GM12878 (cell line): ENCODE results near the gene BATF3. TPM values are rescaled to one million over a fixed set of nuclear protein-coding genes. Genes with fewer than 3 reads are reported as not detected.

Experiments
- ATAC-seq: fragments of 200-7000 bp; cut with Tn5 transposase; 3 replicates; pipeline ENCODE4 v1.9.1; 2020; ENCODE audit warnings: mild to moderate bottlenecking, moderate library complexity
- BruUV-seq: library from RNA; stranded (reverse); fragments of 400-500 nt; replicated peaks from 2 replicates; lab custom pipeline; 2021; lab: Mats Ljungman, UMichigan
- CTCF ChIA-PET: fragments of 300-600 bp; sonication (Branson Sonifier 250); formaldehyde crosslinking; extraction: SDS; loops from one replicate; lab custom pipeline; 2021; ENCODE audit warnings: inconsistent platforms; lab: Yijun Ruan, JAX
- POLR2A ChIA-PET: fragments of 350-600 bp; formaldehyde crosslinking; extraction: SDS; loops from one replicate; lab custom pipeline; 2021; ENCODE audit warnings: inconsistent platforms; lab: Charles Lee
- RAD21 ChIA-PET: fragments of 300-600 bp; sonication (Branson Sonifier 250); formaldehyde crosslinking; loops from one replicate; lab custom pipeline; 2023; ENCODE audit warnings: antibody characterized with exemption; ENCODE audit not compliant: unreplicated experiment; lab: Charles Lee
- SMC1A ChIA-PET: fragments of 300-600 bp; sonication (Branson Sonifier 250); formaldehyde crosslinking; loops from one replicate; lab custom pipeline; 2023; ENCODE audit not compliant: unreplicated experiment, uncharacterized antibody; lab: Charles Lee
- DNase-seq: peaks from one replicate; pipeline ENCODE4 v3.0.0-alpha.2; 2011; ENCODE audit warnings: low read depth, low spot score
- FAIRE-seq: peaks from 3 replicates; lab custom pipeline; 2011; peaks lifted over from hg19 to GRCh38; lab: Jason Lieb, UNC
- H2AFZ ChIP-seq: 2 replicates; pipeline ENCODE4 v1.6.0; 2011; ENCODE audit warnings: low read depth, low read length, control low read depth; ENCODE audit not compliant: control insufficient read depth
- H3K27ac ChIP-seq: 2 replicates; pipeline ENCODE4 v1.5.1; 2011; ENCODE audit warnings: control low read depth; ENCODE audit not compliant: control insufficient read depth, insufficient read depth
- H3K27me3 ChIP-seq, 2 experiments: replicated peaks in 1 of 2; 2 replicates each; pipeline versions ENCODE4 v1.6.0 to v1.6.1; 2011; ENCODE audit warnings: low read length in 1 of 2; ENCODE audit not compliant: control insufficient read depth in 2 of 2, insufficient read depth in 2 of 2
- H3K36me3 ChIP-seq, 2 experiments: 2 replicates each; pipeline ENCODE4 v1.5.1; 2011; ENCODE audit warnings: low read length in 1 of 2; ENCODE audit not compliant: control insufficient read depth in 2 of 2, insufficient read depth in 2 of 2
- H3K4me1 ChIP-seq: 2 replicates; pipeline ENCODE4 v1.6.1; 2011; ENCODE audit warnings: mild to moderate bottlenecking, low read length, moderate library complexity, mixed read lengths; ENCODE audit not compliant: control insufficient read depth, insufficient read depth
- H3K4me2 ChIP-seq: 2 replicates; pipeline ENCODE4 v1.6.0; 2011; ENCODE audit warnings: control low read depth; ENCODE audit not compliant: control insufficient read depth, insufficient read depth
- H3K4me3 ChIP-seq: fragments of 200-600 bp; sonication (generic); 2 replicates; pipeline ENCODE4 v1.5.1; 2016
- H3K79me2 ChIP-seq: 2 replicates; pipeline ENCODE4 v1.6.0; 2011; ENCODE audit warnings: low read length; ENCODE audit not compliant: control insufficient read depth, insufficient read depth
- H3K9ac ChIP-seq: 2 replicates; pipeline ENCODE4 v1.8.0; 2011; ENCODE audit warnings: low read length, control low read depth, mixed read lengths; ENCODE audit not compliant: control insufficient read depth, insufficient read depth
- H3K9me3 ChIP-seq: replicated peaks from 3 replicates; pipeline ENCODE4 v1.5.1; 2011; ENCODE audit warnings: mild to moderate bottlenecking, low read length; ENCODE audit not compliant: control insufficient read depth, insufficient read depth
- H4K20me1 ChIP-seq: 2 replicates; pipeline ENCODE4 v1.6.0; 2011; ENCODE audit not compliant: control insufficient read depth, insufficient read depth
- CUX1 ChIP-seq: IDR thresholded peaks from 2 replicates; pipeline ENCODE4 v1.6.1; 2012; ENCODE audit warnings: improper control_type of control experiment, low read depth, low read length; ENCODE audit not compliant: insufficient replicate concordance
- IKZF1 ChIP-seq: fragments of 450-650 bp; conservative IDR thresholded peaks from 2 replicates; pipeline ENCODE4 v1.6.1; 2017; ENCODE audit warnings: antibody characterized with exemption, mild to moderate bottlenecking
- KDM1A ChIP-seq: fragments of 200-600 bp; sonication (generic); IDR thresholded peaks from 2 replicates; pipeline ENCODE4 v1.6.1; 2016; ENCODE audit warnings: borderline replicate concordance
- PAX8 ChIP-seq: fragments of 450-650 bp; IDR thresholded peaks from 2 replicates; pipeline ENCODE4 v1.6.1; 2017; ENCODE audit warnings: mild to moderate bottlenecking, moderate library complexity
- ZNF384 ChIP-seq: IDR thresholded peaks from 2 replicates; pipeline ENCODE4 v1.6.1; 2012; ENCODE audit warnings: low read depth, mild to moderate bottlenecking, low read length, improper control_type of control experiment, borderline replicate concordance
- WGBS: methylation state at CpG from one replicate; pipeline ENCODE4 v1.1.6; 2016; ENCODE audit warnings: low lambda C conversion rate; ENCODE audit not compliant: insufficient replicate concordance, insufficient coverage; ENCODE audit errors: missing lambda C conversion rate; 5-methylcytosine and 5-hydroxymethylcytosine counted together
- in situ Hi-C: fragments of 300-500 bp; cut with MboI; formaldehyde crosslinking; loops from 9 replicates; pipeline ENCODE4 v1.14.3; 2018; ENCODE audit warnings: mixed read lengths
- intact Hi-C: fragments of 100-400 bp; cut with micrococcal nuclease; formaldehyde crosslinking; loops from one replicate; pipeline ENCODE4 v1.14.2; 2022; ENCODE audit not compliant: unreplicated experiment
- polyA plus RNA-seq, 11 experiments: library from polyadenylated mRNA; depleted of rRNA in 4 of 11; unstranded in 6 of 11; stranded (reverse) in 5 of 11; fragments of >200 nt; fragmentation: Nextera tagmentation in 4 of 11; fragmentation: Illumina TruSeq in 1 of 11; extraction: Ambion mirVana in 4 of 11; extraction: Trizol in 1 of 11; gene quantifications; 1 replicate in 1 of 11; 2 replicates in 10 of 11; pipeline versions ENCODE4 v1.2.1 to v1.2.3, GENCODE V29; 2011 to 2016; ENCODE audit warnings: inconsistent platforms in 2 of 11, missing spikeins in 2 of 11, low read depth in 1 of 11
- total RNA-seq, 4 experiments: library from RNA; depleted of rRNA in 3 of 4; stranded (reverse); fragments of >200 nt in 3 of 4; fragmentation: Illumina TruSeq in 1 of 4; extraction: Trizol in 1 of 4; gene quantifications; 2 replicates each; pipeline versions ENCODE4 v1.2.1 to v1.2.3, GENCODE V29; 2013 to 2021
- TF ChIP-seq, protein P1 (sequence below): IDR thresholded peaks from 2 replicates; pipeline ENCODE4 v1.6.1; 2012; ENCODE audit warnings: mild to moderate bottlenecking, low read depth, low read length
- TF ChIP-seq, protein P2 (sequence below): fragments of 450-650 bp; conservative IDR thresholded peaks from 2 replicates; pipeline ENCODE4 v1.6.1; 2017; ENCODE audit warnings: mild to moderate bottlenecking, moderate library complexity

Gene BATF3
- total and polyA plus RNA-seq, 10 of the 15 experiments (the other 5 are each of a cell fraction or from before 2014, with no cell fraction given), result 11.1 to 56.8 (median 30.8) TPM

- TF ChIP-seq, protein P1, sequence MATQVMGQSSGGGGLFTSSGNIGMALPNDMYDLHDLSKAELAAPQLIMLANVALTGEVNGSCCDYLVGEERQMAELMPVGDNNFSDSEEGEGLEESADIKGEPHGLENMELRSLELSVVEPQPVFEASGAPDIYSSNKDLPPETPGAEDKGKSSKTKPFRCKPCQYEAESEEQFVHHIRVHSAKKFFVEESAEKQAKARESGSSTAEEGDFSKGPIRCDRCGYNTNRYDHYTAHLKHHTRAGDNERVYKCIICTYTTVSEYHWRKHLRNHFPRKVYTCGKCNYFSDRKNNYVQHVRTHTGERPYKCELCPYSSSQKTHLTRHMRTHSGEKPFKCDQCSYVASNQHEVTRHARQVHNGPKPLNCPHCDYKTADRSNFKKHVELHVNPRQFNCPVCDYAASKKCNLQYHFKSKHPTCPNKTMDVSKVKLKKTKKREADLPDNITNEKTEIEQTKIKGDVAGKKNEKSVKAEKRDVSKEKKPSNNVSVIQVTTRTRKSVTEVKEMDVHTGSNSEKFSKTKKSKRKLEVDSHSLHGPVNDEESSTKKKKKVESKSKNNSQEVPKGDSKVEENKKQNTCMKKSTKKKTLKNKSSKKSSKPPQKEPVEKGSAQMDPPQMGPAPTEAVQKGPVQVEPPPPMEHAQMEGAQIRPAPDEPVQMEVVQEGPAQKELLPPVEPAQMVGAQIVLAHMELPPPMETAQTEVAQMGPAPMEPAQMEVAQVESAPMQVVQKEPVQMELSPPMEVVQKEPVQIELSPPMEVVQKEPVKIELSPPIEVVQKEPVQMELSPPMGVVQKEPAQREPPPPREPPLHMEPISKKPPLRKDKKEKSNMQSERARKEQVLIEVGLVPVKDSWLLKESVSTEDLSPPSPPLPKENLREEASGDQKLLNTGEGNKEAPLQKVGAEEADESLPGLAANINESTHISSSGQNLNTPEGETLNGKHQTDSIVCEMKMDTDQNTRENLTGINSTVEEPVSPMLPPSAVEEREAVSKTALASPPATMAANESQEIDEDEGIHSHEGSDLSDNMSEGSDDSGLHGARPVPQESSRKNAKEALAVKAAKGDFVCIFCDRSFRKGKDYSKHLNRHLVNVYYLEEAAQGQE, result no peak
These were observed 16.3 kb downstream of the BATF3 start (continued) for GRCh38 chr1:212683357-212683722.

DNA sequence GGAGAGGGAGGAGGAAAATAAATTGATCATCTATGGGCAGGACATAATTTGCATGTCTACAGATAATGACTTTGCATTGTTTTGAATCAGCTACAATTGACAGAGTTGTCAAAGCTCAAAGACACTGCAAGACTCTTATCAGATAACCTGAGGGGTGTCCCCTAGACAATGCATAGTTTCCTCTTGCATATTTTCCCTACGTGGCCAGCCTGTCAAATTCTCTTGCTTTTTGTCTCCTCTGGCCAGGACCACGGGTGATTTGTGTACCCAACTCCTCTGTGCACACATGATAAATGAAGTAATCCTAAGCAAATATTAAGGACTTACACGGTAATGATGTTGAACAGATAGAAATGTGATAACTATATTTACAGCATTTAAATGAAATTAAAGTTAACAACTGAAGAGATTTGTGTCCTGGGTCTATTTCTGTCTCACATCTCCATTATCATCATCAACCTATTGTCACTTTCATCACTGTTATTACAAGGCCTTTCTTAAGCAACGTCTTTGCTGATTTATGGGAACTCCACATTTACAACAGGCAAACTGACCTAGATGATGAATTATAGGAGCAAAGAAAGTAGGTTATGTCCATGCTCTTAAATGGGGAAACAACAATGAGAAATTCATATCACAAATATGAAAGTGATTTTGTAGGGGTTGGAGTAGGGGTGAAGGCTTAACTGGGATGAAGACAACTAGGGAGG is 18.8 kb downstream of the BATF3 start:
- no TSS peak for BruUV-seq
- Histone ChIP-seq H3K4me3 (no peak overlapping the region), H3K36me3 (no peaks in the 10 kb centered on the region), H3K4me1 (peaks cover 74% of the 10 kb centered on the region), H2AFZ (no peak overlapping the region; the same call in 1 of the 2 replicates), H3K27me3 (no peaks in the 10 kb centered on the region), H3K9me3 (no peaks in the 10 kb centered on the region), H3K4me2 (no peak overlapping the region), H3K9ac (no peak overlapping the region), H3K27ac (0 out of 2 replicates have a peak overlapping the region, but pooled peaks have one; percentile 27), H4K20me1 (no peaks in the 10 kb centered on the region), H3K79me2 (no peaks in the 10 kb centered on the region)
- ATAC-seq (no peak), FAIRE-seq (no peak), DNase-seq (no peak)
- in situ Hi-C loops, result no loop called here
- intact Hi-C loops, result no loop called here
- ChIA-PET SMC1A (interaction anchor here (0.6 to 4.0 kb wide), 7 partner anchors 12 to 298 kb away, joined by 3 to 38 read pairs (median 3); no protein-coding TSS in a partner anchor), POLR2A (interaction anchor here (4.7 kb wide), 1 partner anchor 17 kb away, joined by 29 read pairs; the partner anchor contains the start of gene BATF3), RAD21 (interaction anchor here (1.0 to 4.3 kb wide), 3 partner anchors 14 to 204 kb away, joined by 3 to 59 read pairs (median 4); no protein-coding TSS in a partner anchor), CTCF (interaction anchor here (1.2 kb wide), 4 partner anchors 8 to 334 kb away, joined by 3 to 5 read pairs (median 4); no protein-coding TSS in a partner anchor)
- WGBS, result 21% methylated on average over 4 of the region's 4 CpGs
- TF ChIP-seq ZNF384 (no peak), PAX8 (no peak), KDM1A (no peak), CUX1 (no peak), IKZF1 (no peak)
- TF ChIP-seq, protein P2, sequence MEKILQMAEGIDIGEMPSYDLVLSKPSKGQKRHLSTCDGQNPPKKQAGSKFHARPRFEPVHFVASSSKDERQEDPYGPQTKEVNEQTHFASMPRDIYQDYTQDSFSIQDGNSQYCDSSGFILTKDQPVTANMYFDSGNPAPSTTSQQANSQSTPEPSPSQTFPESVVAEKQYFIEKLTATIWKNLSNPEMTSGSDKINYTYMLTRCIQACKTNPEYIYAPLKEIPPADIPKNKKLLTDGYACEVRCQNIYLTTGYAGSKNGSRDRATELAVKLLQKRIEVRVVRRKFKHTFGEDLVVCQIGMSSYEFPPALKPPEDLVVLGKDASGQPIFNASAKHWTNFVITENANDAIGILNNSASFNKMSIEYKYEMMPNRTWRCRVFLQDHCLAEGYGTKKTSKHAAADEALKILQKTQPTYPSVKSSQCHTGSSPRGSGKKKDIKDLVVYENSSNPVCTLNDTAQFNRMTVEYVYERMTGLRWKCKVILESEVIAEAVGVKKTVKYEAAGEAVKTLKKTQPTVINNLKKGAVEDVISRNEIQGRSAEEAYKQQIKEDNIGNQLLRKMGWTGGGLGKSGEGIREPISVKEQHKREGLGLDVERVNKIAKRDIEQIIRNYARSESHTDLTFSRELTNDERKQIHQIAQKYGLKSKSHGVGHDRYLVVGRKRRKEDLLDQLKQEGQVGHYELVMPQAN, result no peak
